Prostate gland (tissue), 2 donors: ENCODE results near the gene KAZN. TPM values are rescaled to one million over a fixed set of nuclear protein-coding genes. Genes with fewer than 3 reads are reported as not detected.

ENCODE experiments used
- DNase-seq: peaks from one replicate; pipeline ENCODE4 v3.0.0-alpha.2; 2019; ENCODE audit warnings: low spot score
- H3K27ac ChIP-seq, 2 donors: fragments of 200-600 bp; sonication (generic); 2 replicates each; pipeline ENCODE4 v1.5.1; 2017 to 2019
- H3K27me3 ChIP-seq: fragments of 200-600 bp; sonication (generic); replicated peaks from 2 replicates; pipeline ENCODE4 v1.5.1; 2019; ENCODE audit not compliant: insufficient read depth
- H3K36me3 ChIP-seq, 2 donors: fragments of 200-600 bp; sonication (generic); 1 replicate in 1 of 2; 2 replicates in 1 of 2; pipeline versions ENCODE4 v1.5.1 to v1.8.1; 2017 to 2019
- H3K4me1 ChIP-seq: fragments of 200-600 bp; sonication (generic); replicated peaks from 2 replicates; pipeline ENCODE4 v1.5.1; 2019
- H3K4me3 ChIP-seq, 2 donors: fragments of 200-600 bp; sonication (generic); 2 replicates each; pipeline ENCODE4 v1.5.1; 2017 to 2019
- H3K9me3 ChIP-seq: fragments of 200-600 bp; sonication (generic); 2 replicates; pipeline ENCODE4 v1.5.1; 2017
- CTCF ChIP-seq, 4 experiments: fragments of 200-600 bp in 2 of 4; fragments of 450-650 bp in 2 of 4; sonication (generic) in 2 of 4; IDR thresholded peaks; 1 replicate in 3 of 4; 2 replicates in 1 of 4; pipeline ENCODE4 v1.5.1; 2016 to 2019; ENCODE audit warnings: antibody characterized with exemption in 4 of 4, mild to moderate bottlenecking in 2 of 4, moderate library complexity in 2 of 4
- POLR2A ChIP-seq: fragments of 450-650 bp; IDR thresholded peaks from one replicate; pipeline ENCODE4 v1.6.1; 2016; ENCODE audit warnings: antibody characterized with exemption, mild to moderate bottlenecking
- POLR2AphosphoS5 ChIP-seq: sonication (generic); formaldehyde crosslinking; IDR thresholded peaks from one replicate; pipeline ENCODE4 v1.6.1; 2017; ENCODE audit warnings: antibody characterized with exemption
- WGBS: methylation state at CpG from one replicate; pipeline ENCODE4 v1.1.5; 2018; 5-methylcytosine and 5-hydroxymethylcytosine counted together
- intact Hi-C: fragments of 100-400 bp; cut with DNase I; formaldehyde crosslinking; loops from one replicate; pipeline ENCODE4 v1.14.2; 2022
- total RNA-seq, 2 donors: library from RNA; depleted of rRNA; stranded (reverse); fragments of >200 nt; gene quantifications; one replicate each; pipeline ENCODE4 v1.1.0, GENCODE V29; 2016

KAZN gene
- total RNA-seq, 2 donors from 2014 or later: 8.3 to 12.7 TPM

GRCh38 chr1:14941864-14942263, 343.4 kb downstream of the KAZN start:
- WGBS: 79% methylated on average over 9 of the region's 9 CpGs
- H3K27ac ChIP-seq: no peak overlapping the region
- DNase-seq: no peak
- TF ChIP-seq POLR2AphosphoS5 (no peak), POLR2A (no peak), CTCF (IDR thresholded peaks at IDR 0.05) (no peak)
- no peaks in the 10 kb centered on the region for H3K36me3 ChIP-seq
- H3K9me3 ChIP-seq: no peaks in the 10 kb centered on the region
- H3K4me3 ChIP-seq: no peak overlapping the region
- intact Hi-C loops: no loop called here
- H3K27me3 ChIP-seq: no peaks in the 10 kb centered on the region
- H3K4me1 ChIP-seq: peaks cover 11% of the 10 kb centered on the region

GRCh38 chr1:14944471-14944985, 346.0 kb downstream of the KAZN start:
- no peak for DNase-seq
- Histone ChIP-seq H3K4me1 (peaks cover 7% of the 10 kb centered on the region), H3K27ac (peak overlapping the region; percentile 74 to 78)

GRCh38 chr1:14945132-14946010, 346.9 kb downstream of the KAZN start:
- WGBS: 15% methylated on average over 26 of the region's 26 CpGs
- Histone ChIP-seq H3K9me3 (no peaks in the 10 kb centered on the region), H3K4me1 (peaks cover 7% of the 10 kb centered on the region), H3K27ac (peak overlapping the region; percentile 74 to 78), H3K36me3 (no peaks in the 10 kb centered on the region), H3K4me3 (peak overlapping the region in 1 of 2 donors; percentile 16), H3K27me3 (no peaks in the 10 kb centered on the region)
- intact Hi-C loops: no loop called here
- TF ChIP-seq POLR2A (peak; percentile 39), CTCF (IDR thresholded peaks at IDR 0.05) (no peak), POLR2AphosphoS5 (peak; percentile 65)
- peak; percentile 55 for DNase-seq

More at GRCh38 chr1:14944471-14944985, 346.0 kb downstream of the KAZN start:
- no peak for TF ChIP-seq CTCF (IDR thresholded peaks at IDR 0.05)
- no peak for TF ChIP-seq POLR2A
- TF ChIP-seq POLR2AphosphoS5: no peak
- 65% methylated on average over 12 of the region's 12 CpGs for WGBS
- no peaks in the 10 kb centered on the region for H3K36me3 ChIP-seq
- H3K4me3 ChIP-seq: no peak overlapping the region
- H3K27me3 ChIP-seq: no peaks in the 10 kb centered on the region
- intact Hi-C loops: no loop called here
- no peaks in the 10 kb centered on the region for H3K9me3 ChIP-seq

DNA sequence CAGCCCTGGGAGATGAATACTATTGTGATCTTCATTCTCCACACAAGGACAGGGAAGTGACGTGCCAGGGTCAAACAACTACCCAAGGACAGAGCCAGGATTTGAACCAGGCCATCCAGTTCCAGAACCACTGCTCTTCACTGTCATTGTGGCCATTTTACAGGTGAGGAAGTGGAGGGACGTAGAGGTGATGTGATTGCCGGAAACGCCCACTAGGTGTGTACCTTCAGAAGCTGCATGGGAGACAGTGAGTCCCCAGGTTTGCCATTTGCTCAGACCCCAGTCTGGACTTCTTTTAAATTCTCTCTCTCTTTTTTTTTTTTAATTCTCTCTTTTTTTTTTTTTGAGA, 347.5 kb downstream of the KAZN start:
- peaks cover 7% of the 10 kb centered on the region for H3K4me1 ChIP-seq

More for the DNA sequence above, 347.5 kb downstream of the KAZN start:
- DNase-seq: no peak
- no peaks in the 10 kb centered on the region for H3K27me3 ChIP-seq
- intact Hi-C loops: no loop called here
- H3K36me3 ChIP-seq: no peaks in the 10 kb centered on the region
- peak overlapping the region; percentile 74 to 78 for H3K27ac ChIP-seq
- no peak for TF ChIP-seq POLR2AphosphoS5
- no peak for TF ChIP-seq POLR2A
- no peak for TF ChIP-seq CTCF (IDR thresholded peaks at IDR 0.05)
- H3K4me3 ChIP-seq: peak overlapping the region in 1 of 2 donors; percentile 16
- 41% methylated on average over 4 of the region's 4 CpGs for WGBS
- no peaks in the 10 kb centered on the region for H3K9me3 ChIP-seq
